ENCODE data around the gene FAM13B. TPM values are rescaled to one million over a fixed set of nuclear protein-coding genes. Genes with fewer than 3 reads are reported as not detected.
A peak's percentile ranks its signal among the peaks of the same experiment; 100 is the strongest.

FAM13B gene
- total RNA-seq, 4 donors from 2014 or later = 50.0 to 73.1 (median 53.6) TPM

- peak; percentile 94 for DNase-seq (ENCODE audit: extremely low spot score)
- no peaks in the 10 kb centered on the region for H3K36me3 ChIP-seq
- no peak overlapping the region for H3K4me3 ChIP-seq
- 22% methylated on average over 6 of the region's 6 CpGs for WGBS
- peaks cover 0 to 3% (median 2%) of the 10 kb centered on the region in 4 donors for H3K4me1 ChIP-seq
- intact Hi-C loops (cut with DNase I) = loop anchor here (2.0 kb wide), 1 partner anchor 32 kb away; no protein-coding TSS in a partner anchor
- H3K9me3 ChIP-seq = no peaks in the 10 kb centered on the region
- TF ChIP-seq POLR2AphosphoS5 (IDR thresholded peaks at IDR 0.05) (no peak), POLR2A (IDR thresholded peaks at IDR 0.05; ENCODE audit: low read depth) (no peak), EP300 (IDR thresholded peaks at IDR 0.05) (no peak)
- TF ChIP-seq, protein P1, sequence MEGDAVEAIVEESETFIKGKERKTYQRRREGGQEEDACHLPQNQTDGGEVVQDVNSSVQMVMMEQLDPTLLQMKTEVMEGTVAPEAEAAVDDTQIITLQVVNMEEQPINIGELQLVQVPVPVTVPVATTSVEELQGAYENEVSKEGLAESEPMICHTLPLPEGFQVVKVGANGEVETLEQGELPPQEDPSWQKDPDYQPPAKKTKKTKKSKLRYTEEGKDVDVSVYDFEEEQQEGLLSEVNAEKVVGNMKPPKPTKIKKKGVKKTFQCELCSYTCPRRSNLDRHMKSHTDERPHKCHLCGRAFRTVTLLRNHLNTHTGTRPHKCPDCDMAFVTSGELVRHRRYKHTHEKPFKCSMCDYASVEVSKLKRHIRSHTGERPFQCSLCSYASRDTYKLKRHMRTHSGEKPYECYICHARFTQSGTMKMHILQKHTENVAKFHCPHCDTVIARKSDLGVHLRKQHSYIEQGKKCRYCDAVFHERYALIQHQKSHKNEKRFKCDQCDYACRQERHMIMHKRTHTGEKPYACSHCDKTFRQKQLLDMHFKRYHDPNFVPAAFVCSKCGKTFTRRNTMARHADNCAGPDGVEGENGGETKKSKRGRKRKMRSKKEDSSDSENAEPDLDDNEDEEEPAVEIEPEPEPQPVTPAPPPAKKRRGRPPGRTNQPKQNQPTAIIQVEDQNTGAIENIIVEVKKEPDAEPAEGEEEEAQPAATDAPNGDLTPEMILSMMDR (IDR thresholded peaks at IDR 0.05) = peak; percentile 77 to 83 (median 80)
- H3K27me3 ChIP-seq = no peaks in the 10 kb centered on the region
- H3K27ac ChIP-seq (replicated peaks in 1 of 4) = no peak overlapping the region
Observed at GRCh38 chr5:138068742-138069600, 36.1 kb upstream of the FAM13B start.

- Histone ChIP-seq H3K36me3 (no peaks in the 10 kb centered on the region), H3K27ac (replicated peaks in 1 of 4) (no peak overlapping the region), H3K27me3 (no peaks in the 10 kb centered on the region), H3K4me3 (no peak overlapping the region), H3K9me3 (no peaks in the 10 kb centered on the region), H3K4me1 (peaks cover 0 to 3% (median 2%) of the 10 kb centered on the region in 4 donors)
- TF ChIP-seq, protein P1 (IDR thresholded peaks at IDR 0.05) = no peak
- TF ChIP-seq EP300 (IDR thresholded peaks at IDR 0.05) = no peak
- no peak for TF ChIP-seq POLR2A (IDR thresholded peaks at IDR 0.05; ENCODE audit: low read depth)
- TF ChIP-seq POLR2AphosphoS5 (IDR thresholded peaks at IDR 0.05) = no peak
- 91% methylated on average over 8 of the region's 8 CpGs for WGBS
- intact Hi-C loops (cut with DNase I) = loop anchor here (2.0 kb wide), 1 partner anchor 31 kb away; no protein-coding TSS in a partner anchor
- DNase-seq (ENCODE audit: extremely low spot score) = no peak
Observed at GRCh38 chr5:138067945-138068344, 35.1 kb upstream of the FAM13B start.

DNA sequence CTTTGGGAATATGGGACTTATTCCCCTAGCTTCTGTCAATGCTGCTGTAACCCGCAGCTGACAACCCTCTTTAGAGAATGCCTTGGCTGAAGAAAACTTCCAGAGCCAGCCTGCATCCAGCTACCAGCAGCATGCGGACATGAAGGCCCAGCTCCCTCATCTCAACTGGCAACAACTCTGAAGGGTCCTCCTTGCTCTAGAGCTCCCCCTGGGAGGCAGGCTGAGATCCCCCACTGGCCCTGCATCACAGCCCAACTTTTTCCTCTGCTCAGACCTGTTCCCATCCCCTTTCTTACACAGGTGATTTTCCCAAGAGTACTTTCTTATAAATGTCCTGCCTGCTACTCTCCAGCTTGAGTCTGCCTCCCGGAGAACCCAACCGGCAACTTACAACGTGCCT, 32.2 kb upstream of the FAM13B start:
- WGBS = 85% methylated on average over 5 of the region's 5 CpGs

GRCh38 chr5:138064526-138064925, 31.6 kb upstream of the FAM13B start:
- H3K4me3 ChIP-seq = no peak overlapping the region
- peaks cover 0 to 3% (median 2%) of the 10 kb centered on the region in 4 donors for H3K4me1 ChIP-seq
- H3K9me3 ChIP-seq = no peaks in the 10 kb centered on the region
- no peak for DNase-seq (ENCODE audit: extremely low spot score)
- no peaks in the 10 kb centered on the region for H3K36me3 ChIP-seq
- no peaks in the 10 kb centered on the region for H3K27me3 ChIP-seq
- intact Hi-C loops (cut with DNase I) = no loop called here
- TF ChIP-seq, protein P1 (IDR thresholded peaks at IDR 0.05) = no peak
- no peak for TF ChIP-seq POLR2A (IDR thresholded peaks at IDR 0.05; ENCODE audit: low read depth)
- no peak for TF ChIP-seq POLR2AphosphoS5 (IDR thresholded peaks at IDR 0.05)
- TF ChIP-seq EP300 (IDR thresholded peaks at IDR 0.05) = no peak
- H3K27ac ChIP-seq (replicated peaks in 1 of 4) = no peak overlapping the region

More for the DNA sequence above, 32.2 kb upstream of the FAM13B start:
- H3K27me3 ChIP-seq = no peaks in the 10 kb centered on the region
- peaks cover 0 to 3% (median 2%) of the 10 kb centered on the region in 4 donors for H3K4me1 ChIP-seq
- DNase-seq (ENCODE audit: extremely low spot score) = no peak
- no peaks in the 10 kb centered on the region for H3K9me3 ChIP-seq
- H3K4me3 ChIP-seq = no peak overlapping the region
- no peak overlapping the region for H3K27ac ChIP-seq (replicated peaks in 1 of 4)
- no peaks in the 10 kb centered on the region for H3K36me3 ChIP-seq
- intact Hi-C loops (cut with DNase I) = no loop called here
- no peak for TF ChIP-seq POLR2A (IDR thresholded peaks at IDR 0.05; ENCODE audit: low read depth)
- TF ChIP-seq, protein P1 (IDR thresholded peaks at IDR 0.05) = peak in 1 of 3 experiments; percentile 9

All from esophagus muscularis mucosa (tissue), 4 donors.